Body of pancreas (tissue), 4 donors: ENCODE results near the gene RAMP1. TPM values are rescaled to one million over a fixed set of nuclear protein-coding genes. Genes with fewer than 3 reads are reported as not detected.

Source experiments
- ATAC-seq: fragments of 150-250 bp; one replicate; pipeline ENCODE4 v1.9.1; 2016
- DNase-seq, 4 donors: peaks; one replicate each; pipeline ENCODE4 v3.0.0-alpha.2; 2019
- H3K27ac ChIP-seq, 4 donors: fragments of 200-600 bp; sonication (generic); 1 replicate in 3 of 4; 2 replicates in 1 of 4; pipeline versions ENCODE4 v1.5.1 to v1.6.1; 2016 to 2019; ENCODE audit warnings: mild to moderate bottlenecking in 1 of 4, mixed read lengths in 1 of 4, moderate library complexity in 1 of 4
- H3K27me3 ChIP-seq, 2 donors: fragments of 200-600 bp; sonication (generic); one replicate each; pipeline ENCODE4 v1.6.0; 2016; ENCODE audit warnings: mild to moderate bottlenecking in 1 of 2
- H3K36me3 ChIP-seq, 2 donors: fragments of 200-600 bp; sonication (generic); replicated peaks in 1 of 2; 2 replicates each; pipeline ENCODE4 v1.5.1; 2016; ENCODE audit warnings: low read depth in 2 of 2; ENCODE audit not compliant: insufficient read depth in 1 of 2
- H3K4me1 ChIP-seq: fragments of 200-600 bp; sonication (generic); one replicate; pipeline ENCODE4 v1.6.0; 2016
- H3K4me3 ChIP-seq, 2 donors: fragments of 200-600 bp; sonication (generic); 1 replicate in 1 of 2; 2 replicates in 1 of 2; pipeline ENCODE4 v1.5.1; 2016 to 2019
- H3K9me3 ChIP-seq, 3 donors: fragments of 200-600 bp; sonication (generic); 1 replicate in 2 of 3; 2 replicates in 1 of 3; pipeline ENCODE4 v1.5.1; 2016
- CTCF ChIP-seq, 7 experiments: fragments of 450-650 bp in 4 of 7; fragments of 200-600 bp in 3 of 7; sonication (generic) in 3 of 7; IDR thresholded peaks; one replicate each; pipeline ENCODE4 v1.5.1; 2016 to 2019; ENCODE audit warnings: antibody characterized with exemption in 7 of 7
- POLR2A ChIP-seq, 3 donors: fragments of 450-650 bp; IDR thresholded peaks; one replicate each; pipeline ENCODE4 v1.6.1; 2016; ENCODE audit warnings: antibody characterized with exemption in 3 of 3, mild to moderate bottlenecking in 2 of 3
- WGBS, 2 donors: methylation state at CpG; one replicate each; pipeline ENCODE4 v1.1.5; 2017; 5-methylcytosine and 5-hydroxymethylcytosine counted together
- intact Hi-C: fragments of 100-400 bp; cut with DNase I; formaldehyde crosslinking; loops from one replicate; pipeline ENCODE4 v1.15.1; 2023
- total RNA-seq, 2 donors: library from RNA; depleted of rRNA; stranded (reverse); fragments of >200 nt; gene quantifications; one replicate each; pipeline ENCODE4 v1.1.0, GENCODE V29; 2016

The RAMP1 gene
- total RNA-seq, 2 donors from 2014 or later, result 74.2 to 85.4 TPM

GRCh38 chr2:237927986-237928385, 68.6 kb downstream of the RAMP1 start:
- no peaks in the 10 kb centered on the region for H3K27me3 ChIP-seq

GRCh38 chr2:237929979-237930378, 70.6 kb downstream of the RAMP1 start:
- Histone ChIP-seq H3K4me1 (no peaks in the 10 kb centered on the region), H3K4me3 (no peak overlapping the region), H3K36me3 (no peaks in the 10 kb centered on the region), H3K9me3 (no peaks in the 10 kb centered on the region), H3K27me3 (no peaks in the 10 kb centered on the region), H3K27ac (no peak overlapping the region)
- WGBS, 2 donors, result 96 to 97% methylated on average over 4 to 9 of the region's 9 CpGs
- no peak for ATAC-seq
- intact Hi-C loops, result no loop called here
- no peak for DNase-seq
- TF ChIP-seq POLR2A (IDR thresholded peaks at IDR 0.05), result no peak

More at GRCh38 chr2:237927986-237928385, 68.6 kb downstream of the RAMP1 start:
- no peak for ATAC-seq
- no peak overlapping the region for H3K4me3 ChIP-seq
- DNase-seq, result no peak
- TF ChIP-seq CTCF (IDR thresholded peaks at IDR 0.05) (no peak), POLR2A (IDR thresholded peaks at IDR 0.05) (no peak)
- no peaks in the 10 kb centered on the region for H3K9me3 ChIP-seq
- no peak overlapping the region for H3K27ac ChIP-seq
- 79 to 82% methylated on average over 4 of the region's 4 CpGs for WGBS, 2 donors
- intact Hi-C loops, result no loop called here
- no peaks in the 10 kb centered on the region for H3K36me3 ChIP-seq
- peaks cover 9% of the 10 kb centered on the region for H3K4me1 ChIP-seq

GRCh38 chr2:237931205-237931721, 71.8 kb downstream of the RAMP1 start:
- Histone ChIP-seq H3K4me1 (no peaks in the 10 kb centered on the region), H3K4me3 (no peak overlapping the region), H3K27me3 (no peaks in the 10 kb centered on the region), H3K9me3 (no peaks in the 10 kb centered on the region), H3K27ac (no peak overlapping the region), H3K36me3 (no peaks in the 10 kb centered on the region)
- no peak for TF ChIP-seq CTCF (IDR thresholded peaks at IDR 0.05)
- TF ChIP-seq POLR2A (IDR thresholded peaks at IDR 0.05), result no peak
- intact Hi-C loops, result no loop called here
- no peak for DNase-seq
- ATAC-seq, result no peak
- 70 to 71% methylated on average over 6 to 9 of the region's 9 CpGs for WGBS, 2 donors

GRCh38 chr2:237932731-237933131, 73.3 kb downstream of the RAMP1 start:
- Histone ChIP-seq H3K36me3 (no peaks in the 10 kb centered on the region), H3K27me3 (no peaks in the 10 kb centered on the region), H3K27ac (no peak overlapping the region), H3K4me3 (no peak overlapping the region), H3K9me3 (no peaks in the 10 kb centered on the region), H3K4me1 (no peaks in the 10 kb centered on the region)
- ATAC-seq, result no peak
- intact Hi-C loops, result no loop called here
- no peak for DNase-seq
- TF ChIP-seq POLR2A (IDR thresholded peaks at IDR 0.05) (no peak), CTCF (IDR thresholded peaks at IDR 0.05) (no peak)
- WGBS, 2 donors, result 81 to 90% methylated on average over 3 of the region's 3 CpGs

- H3K27ac ChIP-seq, result no peak overlapping the region
- H3K4me1 ChIP-seq, result no peaks in the 10 kb centered on the region
- intact Hi-C loops, result no loop called here
- ATAC-seq, result no peak
- no peaks in the 10 kb centered on the region for H3K27me3 ChIP-seq
- no peak for DNase-seq
- no peaks in the 10 kb centered on the region for H3K9me3 ChIP-seq
- H3K36me3 ChIP-seq, result no peaks in the 10 kb centered on the region
- TF ChIP-seq POLR2A (IDR thresholded peaks at IDR 0.05) (no peak), CTCF (IDR thresholded peaks at IDR 0.05) (no peak)
- no peak overlapping the region for H3K4me3 ChIP-seq
- WGBS, 2 donors, result 96 to 97% methylated on average over 4 to 5 of the region's 5 CpGs
These were observed 74.8 kb downstream of the RAMP1 start for GRCh38 chr2:237934186-237934585.
